Measurements from ENCODE around the gene TGM2.

DNA sequence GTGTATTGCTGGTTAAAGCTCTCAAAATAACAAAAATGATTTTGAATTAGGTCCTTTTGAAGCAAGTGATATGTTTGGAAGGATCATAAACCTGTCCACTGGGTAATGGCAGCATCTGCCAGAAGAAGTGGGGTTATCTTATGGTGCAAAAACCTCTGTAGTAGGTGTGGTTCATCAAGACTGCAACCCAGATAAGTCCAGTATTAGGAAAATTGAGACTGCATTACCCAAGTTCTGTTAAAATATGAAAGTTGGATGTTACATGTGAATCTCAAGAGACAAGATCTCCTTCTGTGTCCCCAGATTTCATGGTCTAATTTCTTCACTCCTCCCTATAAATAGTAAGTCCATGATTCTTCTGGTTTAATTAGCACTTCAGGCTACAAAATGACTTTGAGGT lies 72.2 kb downstream of the TGM2 start:
- TF ChIP-seq, protein P1, sequence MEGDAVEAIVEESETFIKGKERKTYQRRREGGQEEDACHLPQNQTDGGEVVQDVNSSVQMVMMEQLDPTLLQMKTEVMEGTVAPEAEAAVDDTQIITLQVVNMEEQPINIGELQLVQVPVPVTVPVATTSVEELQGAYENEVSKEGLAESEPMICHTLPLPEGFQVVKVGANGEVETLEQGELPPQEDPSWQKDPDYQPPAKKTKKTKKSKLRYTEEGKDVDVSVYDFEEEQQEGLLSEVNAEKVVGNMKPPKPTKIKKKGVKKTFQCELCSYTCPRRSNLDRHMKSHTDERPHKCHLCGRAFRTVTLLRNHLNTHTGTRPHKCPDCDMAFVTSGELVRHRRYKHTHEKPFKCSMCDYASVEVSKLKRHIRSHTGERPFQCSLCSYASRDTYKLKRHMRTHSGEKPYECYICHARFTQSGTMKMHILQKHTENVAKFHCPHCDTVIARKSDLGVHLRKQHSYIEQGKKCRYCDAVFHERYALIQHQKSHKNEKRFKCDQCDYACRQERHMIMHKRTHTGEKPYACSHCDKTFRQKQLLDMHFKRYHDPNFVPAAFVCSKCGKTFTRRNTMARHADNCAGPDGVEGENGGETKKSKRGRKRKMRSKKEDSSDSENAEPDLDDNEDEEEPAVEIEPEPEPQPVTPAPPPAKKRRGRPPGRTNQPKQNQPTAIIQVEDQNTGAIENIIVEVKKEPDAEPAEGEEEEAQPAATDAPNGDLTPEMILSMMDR (IDR thresholded peaks at IDR 0.05), result no peak
- no peak for TF ChIP-seq EP300 (IDR thresholded peaks at IDR 0.05)
- no peak for TF ChIP-seq POLR2A (IDR thresholded peaks at IDR 0.05; ENCODE audit: low read length)
- no peak for TF ChIP-seq CHD2 (IDR thresholded peaks at IDR 0.05; ENCODE audit: low read length, partially characterized antibody)
- no peak for TF ChIP-seq RAD21 (conservative IDR thresholded peaks at IDR 0.05 in 1 of 2, IDR thresholded peaks at IDR 0.05 in 1 of 2)
